ENCODE results near the gene EFNB2. TPM values are rescaled to one million over a fixed set of nuclear protein-coding genes. Genes with fewer than 3 reads are reported as not detected.

Gene EFNB2
- total and polyA plus RNA-seq, 2 of the 13 experiments (the other 11 are each of a cell fraction or from before 2014, with no cell fraction given), result 0.11 to 0.20 TPM

- no peak for DNase-seq (ENCODE audit: low spot score)
- H3K9me3 ChIP-seq (ENCODE audit: low read length), result no peaks in the 10 kb centered on the region
- in situ Hi-C loops (cut with HindIII; ENCODE audit: extremely low pct_ligation_motif_present, low pct_unique_long_range_greater_than_20kb) (no loop called here), intact Hi-C loops (cut with micrococcal nuclease; ENCODE audit: unreplicated experiment) (no loop called here)
- no peak overlapping the region for H3K27ac ChIP-seq (ENCODE audit: extremely low read length, insufficient read depth, low read length)
- WGBS (ENCODE audit: low lambda C conversion rate), result 20% methylated on average over 8 of the region's 8 CpGs
- H3K27me3 ChIP-seq (ENCODE audit: control insufficient read depth in 1 of 2, insufficient read depth in 2 of 2, low read length in 2 of 2), result no peaks in the 10 kb centered on the region
- no peak overlapping the region for H3K4me2 ChIP-seq (ENCODE audit: low read depth, low read length)
- H2AFZ ChIP-seq (ENCODE audit: low read length), result no peak overlapping the region
- H4K20me1 ChIP-seq (ENCODE audit: insufficient read depth, low read length), result no peaks in the 10 kb centered on the region
- POLR2A ChIA-PET, result no interaction called here
- H3K4me1 ChIP-seq (ENCODE audit: insufficient read depth, low read length), result no peaks in the 10 kb centered on the region
- H3K36me3 ChIP-seq (replicated peaks in 1 of 2; ENCODE audit: control insufficient read depth in 1 of 2, insufficient read depth in 2 of 2, low read length in 2 of 2), result no peaks in the 10 kb centered on the region
- no peak for FAIRE-seq
- ATAC-seq, result no peak
- no peaks in the 10 kb centered on the region for H3K79me2 ChIP-seq (ENCODE audit: insufficient read depth, low read length)
- no peak overlapping the region for H3K4me3 ChIP-seq (replicated peaks in 1 of 3; ENCODE audit: insufficient read depth in 1 of 3, low read depth in 2 of 3, low read length in 3 of 3)
- BruUV-seq (replicated peaks), result no TSS peak
- CTCF ChIA-PET (ENCODE audit: low intra/inter-chr PET ratio, low total read pairs), result no interaction called here
- no peak overlapping the region for H3K9ac ChIP-seq (ENCODE audit: insufficient read depth, low read depth, low read length)
- TF ChIP-seq, protein P1, sequence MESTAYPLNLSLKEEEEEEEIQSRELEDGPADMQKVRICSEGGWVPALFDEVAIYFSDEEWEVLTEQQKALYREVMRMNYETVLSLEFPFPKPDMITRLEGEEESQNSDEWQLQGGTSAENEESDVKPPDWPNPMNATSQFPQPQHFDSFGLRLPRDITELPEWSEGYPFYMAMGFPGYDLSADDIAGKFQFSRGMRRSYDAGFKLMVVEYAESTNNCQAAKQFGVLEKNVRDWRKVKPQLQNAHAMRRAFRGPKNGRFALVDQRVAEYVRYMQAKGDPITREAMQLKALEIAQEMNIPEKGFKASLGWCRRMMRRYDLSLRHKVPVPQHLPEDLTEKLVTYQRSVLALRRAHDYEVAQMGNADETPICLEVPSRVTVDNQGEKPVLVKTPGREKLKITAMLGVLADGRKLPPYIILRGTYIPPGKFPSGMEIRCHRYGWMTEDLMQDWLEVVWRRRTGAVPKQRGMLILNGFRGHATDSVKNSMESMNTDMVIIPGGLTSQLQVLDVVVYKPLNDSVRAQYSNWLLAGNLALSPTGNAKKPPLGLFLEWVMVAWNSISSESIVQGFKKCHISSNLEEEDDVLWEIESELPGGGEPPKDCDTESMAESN (CRISPR knock-in tag; conservative IDR thresholded peaks at IDR 0.05), result no peak
- TF ChIP-seq ZC3H4 (CRISPR knock-in tag; IDR thresholded peaks at IDR 0.05; ENCODE audit: borderline replicate concordance) (no peak), ZNF503 (CRISPR knock-in tag; IDR thresholded peaks at IDR 0.05) (no peak), MAFG (CRISPR knock-in tag; IDR thresholded peaks at IDR 0.05) (no peak), JUN (CRISPR knock-in tag; IDR thresholded peaks at IDR 0.05) (no peak), ZNF274 (CRISPR knock-in tag; IDR thresholded peaks at IDR 0.05) (no peak), ZNF207 (IDR thresholded peaks at IDR 0.05; ENCODE audit: borderline replicate concordance) (no peak), ZNF761 (CRISPR knock-in tag; conservative IDR thresholded peaks at IDR 0.05) (no peak), ELF3 (CRISPR knock-in tag; IDR thresholded peaks at IDR 0.05) (no peak), TGIF2 (CRISPR knock-in tag; IDR thresholded peaks at IDR 0.05) (no peak), PHF8 (CRISPR knock-in tag; IDR thresholded peaks at IDR 0.05) (no peak), PREB (CRISPR knock-in tag; IDR thresholded peaks at IDR 0.05) (no peak), ZNF790 (CRISPR knock-in tag; IDR thresholded peaks at IDR 0.05; ENCODE audit: borderline replicate concordance) (no peak), HNRNPL (IDR thresholded peaks at IDR 0.05; ENCODE audit: low read depth, low read length) (no peak)
- TF ChIP-seq, protein P2, sequence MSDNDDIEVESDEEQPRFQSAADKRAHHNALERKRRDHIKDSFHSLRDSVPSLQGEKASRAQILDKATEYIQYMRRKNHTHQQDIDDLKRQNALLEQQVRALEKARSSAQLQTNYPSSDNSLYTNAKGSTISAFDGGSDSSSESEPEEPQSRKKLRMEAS (IDR thresholded peaks at IDR 0.05), result no peak
- TF ChIP-seq, protein P3, sequence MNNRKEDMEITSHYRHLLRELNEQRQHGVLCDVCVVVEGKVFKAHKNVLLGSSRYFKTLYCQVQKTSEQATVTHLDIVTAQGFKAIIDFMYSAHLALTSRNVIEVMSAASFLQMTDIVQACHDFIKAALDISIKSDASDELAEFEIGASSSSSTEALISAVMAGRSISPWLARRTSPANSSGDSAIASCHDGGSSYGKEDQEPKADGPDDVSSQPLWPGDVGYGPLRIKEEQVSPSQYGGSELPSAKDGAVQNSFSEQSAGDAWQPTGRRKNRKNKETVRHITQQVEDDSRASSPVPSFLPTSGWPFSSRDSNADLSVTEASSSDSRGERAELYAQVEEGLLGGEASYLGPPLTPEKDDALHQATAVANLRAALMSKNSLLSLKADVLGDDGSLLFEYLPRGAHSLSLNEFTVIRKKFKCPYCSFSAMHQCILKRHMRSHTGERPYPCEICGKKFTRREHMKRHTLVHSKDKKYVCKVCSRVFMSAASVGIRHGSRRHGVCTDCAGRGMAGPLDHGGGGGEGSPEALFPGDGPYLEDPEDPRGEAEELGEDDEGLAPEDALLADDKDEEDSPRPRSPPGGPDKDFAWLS (CRISPR knock-in tag; IDR thresholded peaks at IDR 0.05; ENCODE audit: borderline replicate concordance), result no peak
These were observed 22.2 kb downstream of the EFNB2 start for GRCh38 chr13:106513025-106513983.
